AG09319 (cell line): ENCODE results near the gene ACSS1.

Source experiments
- DNase-seq: peaks from one replicate; pipeline ENCODE4 v3.0.0-alpha.2; 2010; ENCODE audit warnings: low read depth; ENCODE audit errors: extremely low read depth
- TF ChIP-seq, protein P1 (sequence below): IDR thresholded peaks from 2 replicates; pipeline ENCODE4 v1.5.1; 2011; ENCODE audit warnings: low read depth, mild to moderate bottlenecking, inconsistent platforms, low read length, moderate library complexity

Gene ACSS1

DNA sequence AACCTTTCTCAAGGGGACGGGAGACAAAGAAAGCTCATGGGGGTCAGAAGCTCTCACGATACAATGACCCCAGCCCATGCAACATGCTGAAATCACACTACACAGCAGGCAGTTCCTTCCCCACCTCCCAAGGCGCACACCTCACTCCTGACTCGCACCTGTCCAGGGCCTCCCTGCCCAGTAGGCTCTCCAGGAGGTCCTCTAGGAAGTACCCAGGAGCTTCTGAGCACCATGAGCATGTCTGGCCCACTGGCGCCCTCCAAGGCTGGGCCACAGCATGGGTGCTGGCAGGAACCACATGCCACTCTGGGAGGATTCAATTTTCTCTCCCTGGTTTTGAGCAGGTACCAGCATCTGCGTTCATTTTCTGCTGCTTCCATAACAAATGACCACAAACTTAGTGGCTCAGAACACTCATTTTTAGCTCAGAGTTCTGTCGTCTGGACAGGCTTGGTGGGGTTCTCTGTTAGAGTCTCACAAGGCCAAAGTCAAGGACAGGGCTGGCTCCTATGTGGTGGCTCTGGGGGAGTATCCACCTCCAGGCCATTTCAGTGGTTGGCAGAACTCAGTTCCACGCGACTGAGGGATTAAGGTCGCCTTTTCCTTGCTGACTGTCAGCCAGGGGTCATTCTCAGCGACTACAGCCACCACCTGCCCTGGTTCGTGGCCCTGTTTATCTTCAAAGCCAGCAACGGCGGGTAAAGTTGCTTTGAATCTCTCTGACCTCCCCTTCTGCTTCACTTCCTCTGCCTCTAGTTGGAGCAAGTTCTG is 32.7 kb downstream of the ACSS1 start:
- TF ChIP-seq, protein P1, sequence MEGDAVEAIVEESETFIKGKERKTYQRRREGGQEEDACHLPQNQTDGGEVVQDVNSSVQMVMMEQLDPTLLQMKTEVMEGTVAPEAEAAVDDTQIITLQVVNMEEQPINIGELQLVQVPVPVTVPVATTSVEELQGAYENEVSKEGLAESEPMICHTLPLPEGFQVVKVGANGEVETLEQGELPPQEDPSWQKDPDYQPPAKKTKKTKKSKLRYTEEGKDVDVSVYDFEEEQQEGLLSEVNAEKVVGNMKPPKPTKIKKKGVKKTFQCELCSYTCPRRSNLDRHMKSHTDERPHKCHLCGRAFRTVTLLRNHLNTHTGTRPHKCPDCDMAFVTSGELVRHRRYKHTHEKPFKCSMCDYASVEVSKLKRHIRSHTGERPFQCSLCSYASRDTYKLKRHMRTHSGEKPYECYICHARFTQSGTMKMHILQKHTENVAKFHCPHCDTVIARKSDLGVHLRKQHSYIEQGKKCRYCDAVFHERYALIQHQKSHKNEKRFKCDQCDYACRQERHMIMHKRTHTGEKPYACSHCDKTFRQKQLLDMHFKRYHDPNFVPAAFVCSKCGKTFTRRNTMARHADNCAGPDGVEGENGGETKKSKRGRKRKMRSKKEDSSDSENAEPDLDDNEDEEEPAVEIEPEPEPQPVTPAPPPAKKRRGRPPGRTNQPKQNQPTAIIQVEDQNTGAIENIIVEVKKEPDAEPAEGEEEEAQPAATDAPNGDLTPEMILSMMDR = no peak
- no peak for DNase-seq

DNA sequence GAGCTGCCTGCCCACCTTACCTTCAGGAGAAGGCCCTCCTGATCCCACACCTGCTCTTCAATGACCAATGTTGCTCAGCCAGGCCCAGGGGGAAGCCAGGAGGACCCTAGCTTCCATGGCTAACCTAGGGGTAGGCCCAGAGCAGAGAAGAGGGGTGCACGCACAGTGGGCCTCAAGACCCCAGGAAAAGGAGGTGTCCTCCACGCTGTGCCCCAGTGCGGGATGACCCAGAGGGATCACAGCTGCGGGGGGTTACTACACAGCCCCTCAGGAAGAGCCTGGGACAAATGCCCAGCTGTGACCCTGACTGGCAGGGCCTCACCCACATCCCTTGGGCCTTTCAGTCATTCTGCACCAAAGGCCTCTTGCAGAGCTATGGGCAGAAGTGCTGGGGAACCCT is 33.8 kb downstream of the ACSS1 start:
- TF ChIP-seq, protein P1 = no peak
- DNase-seq = no peak

DNA sequence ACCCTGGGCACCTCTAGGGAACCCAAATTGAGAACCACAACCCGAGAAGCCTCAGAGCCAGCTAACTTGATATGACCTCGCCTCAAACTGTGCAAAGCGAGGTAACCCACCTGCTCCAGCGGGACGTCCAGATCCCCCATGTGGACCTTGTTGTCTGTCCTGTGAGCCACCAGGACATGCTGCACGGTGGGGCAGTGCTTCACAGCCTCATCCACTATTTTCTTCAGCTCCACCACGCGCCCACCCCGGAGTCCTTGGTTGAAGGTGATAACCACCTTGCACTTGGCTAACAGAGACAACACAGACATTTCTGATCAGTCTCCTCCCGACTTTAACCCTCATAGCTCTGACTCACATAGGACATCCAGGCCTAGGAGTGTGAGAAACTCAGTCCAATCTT is 34.6 kb downstream of the ACSS1 start:
- no peak for DNase-seq
- TF ChIP-seq, protein P1 = no peak

DNA sequence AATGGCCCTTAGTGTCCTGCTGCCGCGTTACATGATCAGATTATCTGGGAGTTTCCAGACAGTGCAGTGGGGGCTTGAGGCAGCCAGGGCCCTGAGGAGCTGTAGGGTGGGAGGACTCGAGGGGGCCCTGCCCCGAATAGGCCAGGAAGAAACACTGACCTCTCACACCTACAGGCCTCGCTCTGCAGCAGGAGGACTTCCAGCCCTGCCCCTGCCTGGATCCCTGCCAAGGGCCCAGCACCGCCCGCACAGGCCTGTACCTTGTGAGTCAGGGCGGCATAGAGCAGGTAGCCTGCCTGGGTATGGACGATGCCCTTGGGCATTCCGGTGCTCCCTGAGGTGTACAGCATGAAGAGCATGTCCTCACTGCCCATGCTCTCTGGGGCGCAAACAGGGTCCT is 35.3 kb downstream of the ACSS1 start:
- no peak for DNase-seq
- TF ChIP-seq, protein P1 = no peak

DNA sequence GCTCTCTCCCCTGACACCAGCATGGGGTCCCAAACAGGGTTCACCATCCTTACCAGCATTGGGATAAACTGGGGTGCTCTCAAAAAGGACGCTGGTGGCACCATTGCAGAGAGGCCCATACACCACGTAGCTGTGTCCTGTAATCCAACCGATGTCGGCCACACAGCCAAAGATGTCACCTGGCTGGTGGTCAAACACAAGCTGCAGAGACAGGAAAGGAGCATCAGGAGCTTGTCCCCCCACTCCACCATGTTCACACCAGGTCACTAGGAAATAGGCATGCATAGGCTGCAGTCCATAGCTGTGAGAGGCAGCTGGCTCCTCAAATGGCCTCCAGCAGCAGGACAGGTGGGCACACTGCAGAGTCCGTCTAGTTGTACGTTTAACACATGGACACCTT is 36.6 kb downstream of the ACSS1 start:
- TF ChIP-seq, protein P1 = no peak
- no peak for DNase-seq

DNA sequence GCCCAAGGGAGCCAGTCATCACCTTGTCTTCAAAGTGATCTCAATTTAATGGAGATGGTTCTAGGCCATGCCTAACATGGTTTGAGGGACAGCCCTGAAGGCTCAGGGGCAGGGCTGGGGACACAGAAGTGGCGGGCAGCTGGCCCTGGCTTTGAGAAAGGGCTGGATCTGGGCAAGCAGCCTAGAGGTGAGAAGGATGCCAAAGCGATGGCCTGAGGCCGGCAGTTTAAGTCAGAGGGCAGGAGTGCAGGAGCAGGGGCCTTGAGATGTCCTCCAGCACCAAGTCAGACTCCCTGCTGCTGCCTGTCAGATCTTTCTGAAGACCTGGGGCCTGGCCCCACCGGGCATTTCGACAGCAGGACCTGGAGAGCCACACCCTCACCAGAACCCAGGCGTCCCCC is 37.0 kb downstream of the ACSS1 start:
- TF ChIP-seq, protein P1 = no peak
- DNase-seq = no peak

DNA sequence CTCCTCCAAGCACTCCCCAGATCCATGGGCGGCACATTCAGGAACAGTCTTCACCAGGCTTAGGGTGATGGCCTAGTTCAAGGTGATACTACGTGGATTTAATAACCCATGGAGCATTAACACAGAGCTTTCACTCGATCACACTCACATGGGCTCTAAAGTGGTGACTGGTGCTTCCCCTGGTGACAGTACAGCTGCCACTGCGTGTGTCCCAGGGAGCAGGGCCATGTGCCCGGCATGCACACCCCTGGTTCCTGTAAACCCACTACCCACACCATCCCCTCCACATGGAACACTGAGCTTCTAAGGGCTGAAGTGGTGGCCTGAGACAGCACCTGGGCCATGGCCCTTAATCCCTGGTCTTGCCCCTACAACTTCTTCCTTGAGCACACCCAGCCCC is 37.6 kb downstream of the ACSS1 start:
- no peak for DNase-seq
- TF ChIP-seq, protein P1 = no peak
